HG03060 (cell line): ENCODE data around the gene TTC12.
"Not testable (repeated sequence)": the region's sequence is repeated elsewhere in the genome, so short reads cannot be mapped to it uniquely, and the experiment has no call there.

Experiments used
- ATAC-seq: cut with Tn5 transposase; IDR thresholded peaks from one replicate; pipeline ENCODE4 v1.9.1; 2021; ENCODE audit warnings: low read depth, moderate number of reproducible peaks; ENCODE audit not compliant: unreplicated experiment

TTC12 gene

DNA sequence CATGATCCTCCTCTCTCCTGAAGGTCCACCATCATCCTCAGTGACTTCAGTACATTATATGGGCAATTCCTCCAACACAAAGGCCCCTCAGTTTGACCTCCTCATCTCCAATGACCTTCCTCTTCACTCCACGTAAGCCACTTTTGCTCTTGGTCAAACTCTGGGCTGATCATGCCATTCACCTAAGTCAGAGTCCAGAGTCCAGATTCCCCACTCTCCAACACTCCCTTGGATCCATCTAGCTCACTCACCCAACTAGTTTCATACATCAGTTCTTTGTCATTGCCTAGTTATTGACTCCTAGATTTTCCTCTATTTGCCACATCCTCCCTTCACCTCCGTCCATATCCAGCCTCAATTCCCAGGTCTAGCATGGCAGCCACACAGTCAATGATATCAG, 30.5 kb upstream of the TTC12 start:
- ATAC-seq = no peak

DNA sequence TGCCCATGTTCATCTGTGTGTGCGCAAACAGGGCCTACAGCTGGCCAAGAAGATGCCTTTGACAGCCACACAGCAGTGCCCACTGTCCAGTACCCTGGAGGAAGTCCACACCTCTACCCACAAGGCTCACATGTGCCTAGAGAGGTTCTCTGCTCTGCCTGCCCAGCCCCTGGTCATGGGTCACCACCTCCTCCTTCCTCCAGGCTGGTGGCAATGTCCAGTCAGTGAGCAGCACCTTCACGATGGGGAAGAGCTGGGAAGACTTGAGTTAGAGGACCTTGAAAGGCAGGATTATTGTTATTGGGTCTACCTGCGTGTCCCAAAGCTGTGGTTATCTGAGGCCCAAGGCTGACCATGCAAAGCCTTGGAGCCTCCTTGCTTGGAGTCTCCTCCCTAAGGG, 28.4 kb upstream of the TTC12 start:
- no peak for ATAC-seq

DNA sequence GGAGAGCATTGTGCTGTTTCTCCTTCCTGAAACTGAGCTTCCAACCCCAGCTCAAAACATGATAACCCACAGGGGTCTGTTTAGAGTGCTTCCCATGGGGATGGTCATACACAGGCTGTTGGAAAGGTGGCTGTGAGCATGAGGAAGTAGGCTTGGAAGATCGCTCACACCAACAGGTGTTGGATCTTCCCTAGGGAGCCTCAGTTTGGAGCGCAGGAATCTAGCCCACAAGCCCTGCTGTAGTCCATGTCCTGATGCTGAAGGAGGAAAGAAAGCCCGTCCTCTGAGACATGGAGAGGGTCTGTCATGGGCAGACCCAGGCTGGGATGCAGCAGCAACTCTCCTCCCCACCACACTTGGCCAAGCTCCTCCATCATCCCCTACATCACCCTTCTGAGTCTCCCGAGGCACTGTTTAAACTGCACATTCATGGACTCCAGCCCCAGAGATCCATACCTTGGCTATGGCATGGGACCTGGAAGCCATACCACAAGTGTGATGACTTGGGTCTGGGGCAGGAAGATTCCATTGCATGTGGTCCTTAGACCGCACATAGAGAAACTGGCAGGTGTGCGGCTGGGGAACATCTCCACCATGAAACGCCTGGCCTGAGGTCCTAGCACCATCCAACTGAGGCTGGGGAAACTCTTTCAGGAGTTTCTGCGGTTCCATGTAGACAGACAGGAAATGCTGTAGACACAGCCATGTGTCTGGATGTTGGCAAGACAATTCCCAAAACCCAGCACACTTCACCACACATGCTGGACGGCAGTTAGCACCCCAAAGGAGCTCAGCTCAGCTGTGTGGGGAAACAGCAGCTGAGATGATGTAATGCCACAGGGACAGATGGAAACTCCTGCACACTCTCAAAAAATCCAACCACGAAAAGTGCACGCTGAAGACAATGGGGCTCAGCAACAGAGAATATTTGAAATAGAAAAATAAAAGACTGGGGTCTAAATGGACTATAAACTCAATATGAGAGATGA, 27.6 kb upstream of the TTC12 start:
- no peak for ATAC-seq

DNA sequence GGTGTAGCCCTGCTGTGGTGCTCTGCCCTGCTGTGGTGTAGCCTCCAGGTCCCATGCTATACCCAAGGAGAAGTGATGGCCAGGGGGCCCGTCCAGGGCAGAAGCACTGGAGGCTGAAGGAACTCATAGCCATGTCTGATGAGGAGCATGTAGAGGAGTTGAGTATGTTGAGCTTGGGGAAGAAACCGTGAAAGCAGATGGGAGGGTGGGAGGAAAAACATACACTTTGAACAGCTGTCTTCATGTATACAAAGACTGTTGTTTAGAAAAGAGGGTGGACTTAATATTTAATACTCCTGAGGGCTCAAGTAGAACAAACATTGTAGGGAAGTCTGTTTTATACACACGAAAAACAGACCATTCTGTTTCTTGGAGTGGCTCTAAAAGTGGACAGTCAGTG, 26.6 kb upstream of the TTC12 start:
- no peak for ATAC-seq

DNA sequence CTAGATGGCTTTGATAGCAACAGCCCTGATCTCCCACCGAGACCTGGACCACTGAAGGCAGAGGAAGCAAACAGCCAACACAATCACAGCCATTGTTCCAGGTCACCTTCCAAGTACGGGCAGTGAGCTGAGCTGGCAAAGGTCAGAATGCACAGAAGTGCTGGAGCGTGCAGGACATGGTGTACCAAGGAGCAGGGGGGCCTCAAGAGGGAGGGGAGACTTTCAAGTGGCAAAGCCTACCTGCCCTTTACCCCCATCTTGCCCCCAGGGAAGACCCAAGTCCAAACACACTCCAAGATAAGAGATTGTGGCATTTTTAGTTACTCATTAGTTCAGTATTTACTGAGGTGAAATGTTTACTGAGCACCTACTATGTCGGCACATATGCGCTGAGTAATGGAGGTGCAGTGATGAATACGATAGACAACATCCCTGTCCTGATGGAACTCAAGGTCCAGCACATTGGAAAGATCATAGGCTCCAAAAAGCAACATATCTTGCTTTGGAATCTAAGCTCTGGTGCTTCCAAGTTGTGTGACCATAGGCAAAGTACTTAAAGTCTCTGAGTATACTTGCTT, 26.0 kb upstream of the TTC12 start:
- no peak for ATAC-seq

DNA sequence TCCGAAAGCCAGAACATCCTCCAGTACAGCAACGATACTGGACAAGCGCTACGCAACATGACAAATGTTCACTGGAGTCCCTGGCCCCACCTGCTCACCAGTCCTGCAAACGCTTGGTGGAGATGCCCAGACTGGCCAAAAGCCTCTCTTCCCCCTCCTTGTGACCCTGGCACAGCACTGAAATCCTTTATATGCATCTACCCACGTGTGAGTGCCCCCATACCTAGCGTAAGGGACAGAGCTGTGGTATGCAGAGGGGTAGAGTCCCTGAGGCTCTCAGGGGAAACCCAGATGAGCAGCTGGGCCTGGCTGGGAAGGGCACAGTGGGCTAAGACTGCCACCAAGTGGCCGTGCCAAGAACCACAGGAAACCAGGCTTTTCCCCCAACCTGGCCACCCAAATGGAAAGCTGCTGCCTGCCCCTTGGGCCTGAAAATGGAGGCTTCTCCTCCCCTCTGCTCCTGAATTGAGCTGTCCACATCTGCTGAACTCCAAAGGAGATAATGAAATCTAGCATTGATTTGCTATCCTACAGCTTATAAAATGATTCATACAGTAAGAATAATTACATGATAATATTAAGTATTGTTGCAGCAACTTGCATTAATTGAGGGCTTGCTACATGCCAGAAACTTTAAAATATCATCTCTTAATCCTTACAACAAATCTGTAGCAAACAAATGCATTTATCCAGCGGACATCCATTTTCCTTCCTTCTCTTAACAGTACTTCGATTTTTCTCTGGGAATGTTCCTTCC, 24.8 kb upstream of the TTC12 start:
- ATAC-seq = no peak

DNA sequence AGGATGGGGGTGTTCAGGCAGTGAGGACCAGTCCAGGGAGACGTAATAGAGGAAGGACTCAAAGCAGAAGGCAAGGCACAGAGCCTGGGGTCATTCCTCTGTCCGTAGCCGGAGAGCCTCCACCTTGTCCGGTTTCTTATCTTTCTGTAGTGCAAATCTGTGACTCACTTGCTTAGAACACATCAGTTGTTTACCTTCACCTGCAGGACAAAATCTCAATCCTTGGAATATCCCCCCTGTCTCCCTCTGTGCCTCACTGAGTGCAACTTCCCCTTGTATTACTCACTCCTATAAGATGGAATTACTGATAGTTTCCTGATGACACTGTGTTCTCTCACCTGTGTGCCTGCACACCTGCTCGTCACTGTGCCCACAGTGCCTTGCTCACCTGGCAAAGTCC, 20.4 kb upstream of the TTC12 start:
- no peak for ATAC-seq

DNA sequence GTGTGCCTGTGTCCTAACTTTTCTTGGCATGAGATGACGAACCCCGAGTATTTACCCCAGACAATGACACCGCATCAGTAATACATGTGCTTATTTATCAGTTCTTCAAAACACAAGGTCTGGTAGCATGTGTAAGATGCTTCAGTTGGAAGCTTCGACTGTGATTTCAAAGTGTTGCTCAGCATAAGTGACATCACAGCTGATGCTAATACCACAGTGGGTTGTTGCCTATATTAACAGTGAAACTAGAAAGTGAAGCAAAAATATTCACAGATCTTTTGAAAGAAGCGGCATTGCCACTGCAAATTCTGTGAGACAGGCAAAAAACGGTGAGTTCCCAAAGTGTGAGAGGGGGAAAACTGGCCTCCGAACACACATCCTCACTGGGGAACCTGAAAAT, 18.4 kb upstream of the TTC12 start:
- no peak for ATAC-seq

DNA sequence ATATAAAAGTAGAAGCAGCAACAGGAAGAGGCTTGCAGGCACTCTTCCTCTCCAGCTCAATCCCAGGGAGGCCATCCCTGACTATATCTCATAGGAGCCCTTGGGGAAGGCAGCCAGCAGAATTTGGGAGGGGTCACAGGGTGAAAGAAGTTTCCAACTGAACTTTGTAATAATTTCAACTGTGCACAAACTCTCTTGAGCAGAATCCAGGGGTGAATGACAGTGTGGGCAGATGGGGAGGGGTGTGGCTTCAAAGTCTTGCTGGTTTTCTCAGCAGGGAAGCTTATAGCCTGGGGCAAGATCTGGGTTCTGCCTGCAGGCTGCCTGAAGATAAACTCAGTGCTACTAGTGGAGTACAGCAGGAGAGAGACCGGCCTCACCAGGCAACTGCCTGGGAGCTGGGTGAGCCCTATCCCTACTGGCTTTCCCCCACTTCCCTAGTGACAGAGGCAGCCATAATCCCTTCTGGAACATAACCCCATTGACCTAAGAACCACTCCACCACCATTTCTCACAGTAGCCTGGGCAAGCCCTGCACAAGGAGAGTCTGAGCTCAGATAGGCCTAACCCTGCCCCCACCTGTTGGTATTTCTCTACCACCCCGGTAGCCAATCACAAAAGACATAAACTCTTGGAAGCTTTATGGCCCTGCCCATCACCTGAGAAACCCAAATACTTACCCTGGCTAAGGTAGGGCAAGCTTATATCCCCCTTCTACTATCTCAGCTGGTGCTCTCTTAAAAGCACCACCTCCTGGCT, 17.8 kb upstream of the TTC12 start:
- ATAC-seq = no peak

DNA sequence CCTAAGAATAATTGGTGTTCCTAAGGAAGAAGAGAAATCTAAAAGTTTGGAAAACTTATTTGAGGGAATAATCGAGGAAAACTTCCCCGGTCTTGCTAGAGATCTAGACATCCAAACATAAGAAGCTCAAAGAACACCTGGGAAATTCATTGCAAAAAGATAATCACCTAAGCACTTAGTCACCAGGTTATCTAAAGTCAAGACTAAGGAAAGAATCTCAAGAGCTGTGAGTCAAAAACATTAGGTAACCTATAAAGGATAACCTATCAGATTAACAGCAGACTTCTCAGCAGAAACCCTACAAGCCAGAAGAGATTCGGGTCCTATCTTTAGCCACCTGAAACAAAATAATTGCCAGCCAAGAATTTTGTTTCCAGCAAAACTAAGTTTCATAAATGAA, 15.9 kb upstream of the TTC12 start:
- ATAC-seq = not testable (repeated sequence)

DNA sequence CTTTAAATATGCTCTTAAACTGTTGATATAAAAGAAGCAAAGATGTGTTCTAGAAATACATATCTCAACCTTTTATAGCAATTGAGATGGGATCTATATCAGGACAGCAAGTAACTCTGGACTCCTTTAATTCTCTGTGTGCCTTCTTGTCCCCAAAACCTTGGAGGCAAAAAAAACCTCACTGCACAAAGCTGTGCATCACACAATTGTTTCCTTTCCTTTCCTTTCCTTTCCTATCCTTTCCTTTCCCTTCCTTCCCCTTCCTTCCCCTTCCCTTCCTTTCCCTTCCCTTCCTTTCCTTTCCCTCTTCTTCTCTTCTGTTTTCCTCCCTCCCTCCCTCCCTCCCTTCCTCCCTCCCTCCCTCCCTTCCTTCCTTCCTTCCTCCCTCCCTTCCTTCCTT, 9.5 kb upstream of the TTC12 start:
- no peak for ATAC-seq

DNA sequence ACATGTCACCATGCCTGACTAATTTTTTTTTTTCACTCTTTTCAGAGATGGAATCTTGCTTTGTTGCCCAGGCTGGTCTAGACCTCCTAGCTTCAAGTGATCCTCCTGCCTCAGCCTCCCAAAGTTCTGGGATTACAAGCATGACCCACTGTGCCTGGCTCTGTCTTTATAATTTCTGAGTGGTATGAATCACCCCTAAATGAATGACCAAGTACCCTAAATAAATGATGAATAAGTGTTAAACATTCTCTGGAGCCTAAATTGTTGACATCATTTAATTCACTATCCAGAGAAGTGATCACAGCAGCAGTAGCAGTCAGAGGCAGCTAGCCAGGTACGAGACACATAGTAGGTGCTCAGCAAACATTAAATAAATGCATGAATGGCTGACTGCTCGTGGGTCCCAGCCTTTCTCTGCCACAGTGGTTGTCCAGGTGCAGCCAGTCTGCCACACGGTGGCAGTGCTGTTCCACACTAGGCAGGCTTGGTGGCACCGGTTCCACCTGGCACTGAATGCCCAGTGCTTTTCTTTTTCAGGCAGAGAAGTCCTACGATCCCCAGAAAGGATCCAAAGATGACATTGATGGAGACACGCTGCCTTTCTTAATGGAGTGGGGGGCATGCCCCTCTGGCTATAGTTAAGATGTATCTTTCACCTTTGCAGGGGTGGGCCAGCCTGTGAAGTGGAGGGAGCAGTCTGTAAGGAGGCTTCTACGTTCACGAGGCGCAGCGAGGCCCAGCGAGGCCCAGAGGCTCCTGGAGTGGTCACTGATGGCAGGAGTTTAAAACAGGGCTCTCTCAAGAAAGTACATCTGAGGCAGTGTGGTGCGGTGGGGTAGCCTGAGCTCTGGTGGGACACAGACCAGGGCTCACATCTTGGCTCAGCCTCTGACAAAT, 8.7 kb upstream of the TTC12 start:
- no peak for ATAC-seq

DNA sequence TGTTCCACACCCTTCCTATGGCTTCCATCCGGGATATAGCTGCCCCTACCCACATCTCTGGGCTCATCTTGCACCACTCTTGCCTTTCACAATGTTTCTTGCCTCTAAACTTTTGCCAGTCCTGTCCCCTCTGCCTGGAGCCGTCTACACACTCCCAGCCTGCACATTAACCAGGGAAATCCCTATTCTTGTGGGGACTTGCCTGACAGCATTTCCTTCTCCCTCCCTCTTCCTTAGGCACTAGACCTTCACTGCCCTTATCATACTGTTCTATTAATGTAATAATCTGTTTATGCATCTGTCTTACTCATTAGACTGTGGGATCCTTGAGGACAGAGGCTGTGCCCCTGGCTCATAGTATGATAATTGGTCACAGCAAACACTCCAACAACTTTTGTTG, 5.8 kb upstream of the TTC12 start:
- ATAC-seq = no peak

DNA sequence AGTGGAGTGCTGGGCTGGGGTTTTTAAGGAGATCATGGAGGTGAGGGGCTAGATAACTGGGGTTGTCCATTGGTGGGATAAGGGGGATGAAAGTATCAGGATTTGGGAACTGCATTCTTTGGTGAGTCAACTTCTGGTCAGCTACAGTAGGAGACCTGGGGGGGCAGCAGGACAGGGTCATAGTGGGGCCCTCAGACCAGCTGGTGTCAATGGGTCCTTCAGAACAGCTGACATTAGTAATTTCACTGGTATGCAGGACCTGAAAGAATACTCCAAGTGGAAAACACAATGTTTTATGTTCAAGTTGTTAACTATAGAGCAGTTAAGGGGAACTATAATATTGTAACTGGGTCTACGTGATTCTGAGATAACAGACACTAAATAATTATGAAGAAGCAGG, 2.8 kb upstream of the TTC12 start:
- ATAC-seq = no peak

DNA sequence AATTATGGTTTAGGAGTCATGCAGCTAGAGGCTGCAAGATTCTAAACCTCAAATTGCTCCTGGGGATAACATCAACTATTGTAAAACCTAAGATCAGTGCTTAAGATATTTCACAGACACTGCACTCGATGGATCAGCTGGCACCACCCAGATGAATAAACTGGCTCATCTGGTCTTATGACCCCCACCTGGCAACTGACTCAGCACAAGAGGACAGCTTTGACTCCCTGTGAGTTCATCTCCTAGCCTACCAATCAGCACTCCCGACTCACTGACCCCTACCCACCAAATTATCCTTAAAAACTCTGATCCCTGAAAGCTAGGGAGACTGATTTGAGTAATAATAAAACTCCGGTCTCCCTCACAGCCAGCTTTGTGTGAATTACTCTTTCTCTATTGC, 782 bp upstream of the TTC12 start:
- ATAC-seq = no peak

DNA sequence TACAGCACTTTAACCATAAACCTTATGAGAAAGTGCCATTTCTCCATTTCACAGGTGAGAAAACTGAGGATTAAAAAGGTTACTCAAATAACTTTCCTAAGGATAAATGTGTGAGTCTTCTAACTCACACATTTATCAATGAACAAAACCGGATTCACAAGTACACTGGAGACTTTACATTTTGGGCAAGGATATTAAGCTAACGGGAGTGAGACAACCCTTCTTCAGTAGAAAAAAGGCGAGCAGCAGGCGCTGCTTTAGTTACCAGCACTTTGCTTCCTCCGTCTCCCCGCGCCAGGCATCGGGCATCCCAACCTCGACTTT, 356 bp upstream of the TTC12 start:
- no peak for ATAC-seq

DNA sequence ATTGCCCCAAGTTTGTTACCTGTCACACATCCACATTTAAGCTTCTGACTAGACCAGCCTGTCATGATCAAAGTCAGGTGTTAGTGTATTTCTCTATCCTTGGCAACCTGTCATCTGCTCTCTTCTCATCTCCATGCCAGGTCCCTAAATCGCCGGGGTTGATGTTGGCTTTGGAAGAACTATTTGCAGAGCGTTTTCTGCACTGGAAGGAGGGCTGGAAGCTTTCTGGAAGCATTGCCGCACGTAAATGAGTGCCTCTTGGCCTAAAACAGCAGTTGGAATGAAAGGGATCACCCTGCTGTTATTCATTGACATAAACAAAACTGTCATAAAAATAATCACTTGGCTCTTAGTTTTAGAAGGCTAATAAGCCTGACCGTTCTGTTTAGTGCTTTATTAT, 1.4 kb downstream of the TTC12 start:
- ATAC-seq = no peak

DNA sequence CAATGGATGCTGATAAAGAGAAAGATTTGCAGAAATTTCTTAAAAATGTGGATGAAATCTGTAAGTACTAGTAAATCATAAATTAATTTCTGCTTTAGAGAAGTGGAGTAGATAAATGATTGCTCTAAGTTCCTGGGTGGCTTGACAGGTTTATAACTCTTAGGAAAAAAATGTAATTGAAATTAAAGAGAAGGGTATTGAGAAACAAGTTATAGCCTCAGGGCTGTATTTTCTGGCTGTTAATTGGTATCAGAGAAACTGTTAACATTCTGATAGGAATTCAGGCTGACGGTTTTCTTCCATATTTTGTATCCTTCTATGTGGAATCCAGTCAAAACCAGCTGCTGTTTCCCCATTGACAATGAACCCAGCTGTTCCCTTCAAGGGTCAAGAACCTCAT, 1.9 kb downstream of the TTC12 start:
- no peak for ATAC-seq

DNA sequence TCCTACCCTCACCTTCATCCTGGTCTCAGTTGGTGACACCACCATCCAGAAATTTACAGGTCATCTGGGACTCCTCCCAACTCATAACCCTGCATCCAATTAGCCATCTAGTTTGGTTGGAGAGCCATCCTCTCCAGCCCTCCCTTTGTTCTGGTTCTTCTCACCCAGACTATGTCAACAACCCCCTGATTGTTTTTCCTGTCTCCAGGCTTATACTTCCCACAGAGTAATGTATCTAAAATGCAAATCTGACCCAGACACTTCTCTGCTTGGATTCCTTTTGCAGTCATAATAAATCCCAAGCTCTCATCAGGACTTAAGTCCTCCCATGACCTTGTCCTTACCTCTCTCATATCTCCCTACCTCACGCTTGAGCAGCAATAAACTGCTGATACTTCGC, 3.0 kb downstream of the TTC12 start:
- no peak for ATAC-seq

DNA sequence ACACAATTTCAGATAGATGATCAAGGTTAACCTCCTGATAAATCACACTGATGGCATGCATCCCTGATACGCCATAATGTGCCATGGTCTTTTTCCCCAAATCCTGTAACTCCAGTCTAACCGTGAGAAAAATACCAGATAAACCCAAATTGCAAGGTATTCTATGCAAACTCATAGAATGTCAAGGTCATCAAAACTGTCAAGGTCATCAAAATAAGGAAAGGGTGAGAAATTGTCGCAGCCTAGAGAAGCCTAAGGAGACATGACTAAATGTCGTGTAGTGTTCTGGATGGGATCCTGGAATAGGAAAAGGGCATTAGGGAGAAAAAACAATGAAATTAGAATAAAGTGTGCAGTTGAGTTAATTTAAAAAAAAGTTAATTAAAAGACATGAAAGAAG, 4.7 kb downstream of the TTC12 start:
- no peak for ATAC-seq
